Activated CD8-positive, alpha-beta T cell treated with anti-CD3 and anti-CD28 coated beads for 36 hours (primary cell): ENCODE data around the gene UCHL1. TPM values are rescaled to one million over a fixed set of nuclear protein-coding genes. Genes with fewer than 3 reads are reported as not detected.

Experiments
- ATAC-seq: fragments of 200-7000 bp; cut with Tn5 transposase; one replicate; pipeline ENCODE4 v1.10.0; 2021; ENCODE audit warnings: mild to moderate bottlenecking, moderate library complexity
- CTCF ChIA-PET: fragments of 350-600 bp; sonication (Branson Sonifier 250); formaldehyde crosslinking; loops from one replicate; lab custom pipeline; 2021; ENCODE audit warnings: antibody characterized with exemption; lab: Charles Lee
- POLR2A ChIA-PET: fragments of 350-600 bp; sonication (Branson Sonifier 250); formaldehyde crosslinking; loops from one replicate; lab custom pipeline; 2021; ENCODE audit warnings: antibody characterized with exemption; lab: Charles Lee
- DNase-seq: peaks from one replicate; pipeline ENCODE4 v3.0.0-alpha.2; 2020
- H3K27ac Mint-ChIP-seq: one replicate; pipeline ENCODE4 v1.8.0; 2021; ENCODE audit warnings: mild to moderate bottlenecking, mixed read lengths
- H3K27me3 Mint-ChIP-seq: one replicate; pipeline ENCODE4 v1.8.0; 2021; ENCODE audit warnings: mixed read lengths
- H3K36me3 Mint-ChIP-seq: one replicate; pipeline ENCODE4 v1.8.0; 2021; ENCODE audit warnings: low read depth, mixed read lengths
- H3K4me1 Mint-ChIP-seq: one replicate; pipeline ENCODE4 v1.8.0; 2021; ENCODE audit warnings: low read depth, mixed read lengths
- H3K4me3 Mint-ChIP-seq: one replicate; pipeline ENCODE4 v1.8.0; 2021; ENCODE audit warnings: mild to moderate bottlenecking, moderate library complexity, mixed read lengths
- H3K9me3 Mint-ChIP-seq: one replicate; pipeline ENCODE4 v1.8.0; 2021; ENCODE audit warnings: mixed read lengths
- CTCF ChIP-seq: fragments of 200-600 bp; IDR thresholded peaks from one replicate; pipeline ENCODE4 v1.8.0; 2022; ENCODE audit warnings: antibody characterized with exemption, mild to moderate bottlenecking
- intact Hi-C: fragments of 100-400 bp; cut with micrococcal nuclease; formaldehyde crosslinking; loops from one replicate; pipeline ENCODE4 v1.10.0; 2022
- total RNA-seq, 2 experiments: library from RNA; stranded (reverse); gene quantifications; one replicate each; pipeline ENCODE4 v1.2.3, GENCODE V29; 2021

Gene UCHL1
- total RNA-seq, 2 experiments from 2014 or later = 2.5 to 3.0 TPM

- Mint-ChIP-seq H3K4me3 (no peak overlapping the region), H3K27me3 (peaks cover 2% of the 10 kb centered on the region), H3K4me1 (no peaks in the 10 kb centered on the region), H3K27ac (no peak overlapping the region), H3K9me3 (peaks cover 1% of the 10 kb centered on the region), H3K36me3 (no peaks in the 10 kb centered on the region)
- ChIA-PET CTCF (no interaction called here), POLR2A (no interaction called here)
- no peak for ATAC-seq
- no peak for TF ChIP-seq CTCF
- no peak for DNase-seq
- intact Hi-C loops = no loop called here
Observed at GRCh38 chr4:41232856-41233255, 23.9 kb upstream of the UCHL1 start.

- no peak overlapping the region for H3K27ac Mint-ChIP-seq
- no peak for TF ChIP-seq CTCF
- no peaks in the 10 kb centered on the region for H3K4me1 Mint-ChIP-seq
- no peak for ATAC-seq
- H3K9me3 Mint-ChIP-seq = peaks cover 1% of the 10 kb centered on the region
- intact Hi-C loops = no loop called here
- H3K27me3 Mint-ChIP-seq = no peaks in the 10 kb centered on the region
- H3K4me3 Mint-ChIP-seq = no peak overlapping the region
- CTCF ChIA-PET = no interaction called here
- no peaks in the 10 kb centered on the region for H3K36me3 Mint-ChIP-seq
- no peak for DNase-seq
- POLR2A ChIA-PET = no interaction called here
Observed at GRCh38 chr4:41236032-41236431, 20.7 kb upstream of the UCHL1 start.

GRCh38 chr4:41236508-41236907 lies 20.2 kb upstream of the UCHL1 start:
- H3K27me3 Mint-ChIP-seq = no peaks in the 10 kb centered on the region
- no peaks in the 10 kb centered on the region for H3K36me3 Mint-ChIP-seq
- no peak for TF ChIP-seq CTCF
- CTCF ChIA-PET = no interaction called here
- ATAC-seq (no peak), DNase-seq (no peak)
- H3K27ac Mint-ChIP-seq = no peak overlapping the region
- POLR2A ChIA-PET = no interaction called here
- intact Hi-C loops = no loop called here
- no peak overlapping the region for H3K4me3 Mint-ChIP-seq
- no peaks in the 10 kb centered on the region for H3K4me1 Mint-ChIP-seq
- H3K9me3 Mint-ChIP-seq = peaks cover 1% of the 10 kb centered on the region

- H3K4me3 Mint-ChIP-seq = no peak overlapping the region
- CTCF ChIA-PET = no interaction called here
- DNase-seq = no peak
- POLR2A ChIA-PET = no interaction called here
- H3K36me3 Mint-ChIP-seq = no peaks in the 10 kb centered on the region
- peaks cover 8% of the 10 kb centered on the region for H3K27me3 Mint-ChIP-seq
- TF ChIP-seq CTCF = no peak
- H3K4me1 Mint-ChIP-seq = no peaks in the 10 kb centered on the region
- no peak for ATAC-seq
- intact Hi-C loops = no loop called here
- no peak overlapping the region for H3K27ac Mint-ChIP-seq
- peaks cover 1% of the 10 kb centered on the region for H3K9me3 Mint-ChIP-seq
Observed at GRCh38 chr4:41241919-41242318, 14.8 kb upstream of the UCHL1 start.

- H3K4me1 Mint-ChIP-seq = no peaks in the 10 kb centered on the region
- H3K36me3 Mint-ChIP-seq = no peaks in the 10 kb centered on the region
- ATAC-seq (no peak), DNase-seq (no peak)
- no peak for TF ChIP-seq CTCF
- ChIA-PET POLR2A (no interaction called here), CTCF (no interaction called here)
- H3K27ac Mint-ChIP-seq = no peak overlapping the region
- no peaks in the 10 kb centered on the region for H3K9me3 Mint-ChIP-seq
- H3K4me3 Mint-ChIP-seq = no peak overlapping the region
- intact Hi-C loops = no loop called here
- H3K27me3 Mint-ChIP-seq = peaks cover 13% of the 10 kb centered on the region
Observed at GRCh38 chr4:41245983-41246382, 10.7 kb upstream of the UCHL1 start.
